Measurements from ENCODE around the gene KLF7. TPM values are rescaled to one million over a fixed set of nuclear protein-coding genes. Genes with fewer than 3 reads are reported as not detected.

Gene KLF7
- total RNA-seq, 2 experiments from 2014 or later = 4.7 to 6.8 TPM

- H3K27me3 Mint-ChIP-seq = peaks cover 40% of the 10 kb centered on the region
- DNase-seq = no peak
- H3K4me3 Mint-ChIP-seq = no peak overlapping the region
- CTCF ChIA-PET = no interaction called here
- H3K9me3 Mint-ChIP-seq (ENCODE audit: low read depth) = no peaks in the 10 kb centered on the region
- H3K4me1 Mint-ChIP-seq = peaks cover 21% of the 10 kb centered on the region
- peaks cover 6% of the 10 kb centered on the region for H3K36me3 Mint-ChIP-seq
- no peak overlapping the region for H3K27ac Mint-ChIP-seq
- no peak for ATAC-seq
These were observed 14.7 kb downstream of the KLF7 start for GRCh38 chr2:207151048-207151447.

GRCh38 chr2:207150284-207150683 lies 15.5 kb downstream of the KLF7 start:
- no peaks in the 10 kb centered on the region for H3K9me3 Mint-ChIP-seq (ENCODE audit: low read depth)
- DNase-seq = no peak
- no peak overlapping the region for H3K4me3 Mint-ChIP-seq
- H3K27ac Mint-ChIP-seq = no peak overlapping the region
- H3K4me1 Mint-ChIP-seq = peaks cover 14% of the 10 kb centered on the region
- peaks cover 38% of the 10 kb centered on the region for H3K27me3 Mint-ChIP-seq
- peaks cover 6% of the 10 kb centered on the region for H3K36me3 Mint-ChIP-seq
- CTCF ChIA-PET = no interaction called here
- no peak for ATAC-seq

- no peak for DNase-seq
- H3K4me3 Mint-ChIP-seq = no peak overlapping the region
- CTCF ChIA-PET = no interaction called here
These were observed 16.2 kb downstream of the KLF7 start for GRCh38 chr2:207149249-207150213.

GRCh38 chr2:207148020-207148419 lies 17.7 kb downstream of the KLF7 start:
- Mint-ChIP-seq H3K4me1 (peaks cover 24% of the 10 kb centered on the region), H3K4me3 (no peak overlapping the region), H3K27ac (no peak overlapping the region), H3K9me3 (ENCODE audit: low read depth) (no peaks in the 10 kb centered on the region), H3K27me3 (peaks cover 35% of the 10 kb centered on the region), H3K36me3 (peaks cover 4% of the 10 kb centered on the region)
- no peak for DNase-seq
- no peak for ATAC-seq
- CTCF ChIA-PET = interaction anchor here (0.9 kb wide), 1 partner anchor 9 kb away, joined by 3 read pairs; no protein-coding TSS in a partner anchor

More at GRCh38 chr2:207149249-207150213, 16.2 kb downstream of the KLF7 start:
- Mint-ChIP-seq H3K27me3 (peaks cover 37% of the 10 kb centered on the region), H3K4me1 (peaks cover 13% of the 10 kb centered on the region), H3K36me3 (peaks cover 4% of the 10 kb centered on the region), H3K27ac (no peak overlapping the region), H3K9me3 (ENCODE audit: low read depth) (no peaks in the 10 kb centered on the region)
- no peak for ATAC-seq

GRCh38 chr2:207144173-207144785 lies 21.5 kb downstream of the KLF7 start:
- DNase-seq = no peak
- Mint-ChIP-seq H3K36me3 (peaks cover 4% of the 10 kb centered on the region), H3K4me1 (peaks cover 29% of the 10 kb centered on the region)

GRCh38 chr2:207143215-207144172 lies 22.3 kb downstream of the KLF7 start:
- peaks cover 29% of the 10 kb centered on the region for H3K4me1 Mint-ChIP-seq
- ATAC-seq (peak; percentile 71), DNase-seq (peak; percentile 59)
- peaks cover 28% of the 10 kb centered on the region for H3K27me3 Mint-ChIP-seq
- peaks cover 4% of the 10 kb centered on the region for H3K36me3 Mint-ChIP-seq
- peak overlapping the region; percentile 79 for H3K27ac Mint-ChIP-seq
- CTCF ChIA-PET = interaction anchor here (3.3 kb wide), 1 partner anchor 22 kb away, joined by 20 read pairs; the partner anchor contains the start of gene KLF7
- peak overlapping the region; percentile 16 for H3K4me3 Mint-ChIP-seq
- H3K9me3 Mint-ChIP-seq (ENCODE audit: low read depth) = no peaks in the 10 kb centered on the region

More at GRCh38 chr2:207144173-207144785, 21.5 kb downstream of the KLF7 start:
- H3K9me3 Mint-ChIP-seq (ENCODE audit: low read depth) = no peaks in the 10 kb centered on the region
- H3K4me3 Mint-ChIP-seq = no peak overlapping the region
- peak overlapping the region; percentile 79 for H3K27ac Mint-ChIP-seq
- CTCF ChIA-PET = interaction anchor here (1.1 to 3.3 kb wide), 2 partner anchors 10 to 21 kb away, joined by 3 to 20 read pairs; partner anchors contain the start of gene KLF7
- peaks cover 36% of the 10 kb centered on the region for H3K27me3 Mint-ChIP-seq
- peak; percentile 27 for ATAC-seq

GRCh38 chr2:207142461-207142860 lies 23.3 kb downstream of the KLF7 start:
- CTCF ChIA-PET = interaction anchor here (3.3 kb wide), 1 partner anchor 23 kb away, joined by 20 read pairs; the partner anchor contains the start of gene KLF7
- H3K27ac Mint-ChIP-seq = peak overlapping the region; percentile 79
- peak overlapping the region; percentile 16 for H3K4me3 Mint-ChIP-seq
- H3K9me3 Mint-ChIP-seq (ENCODE audit: low read depth) = no peaks in the 10 kb centered on the region
- H3K36me3 Mint-ChIP-seq = peaks cover 4% of the 10 kb centered on the region
- no peak for ATAC-seq
- DNase-seq = no peak
- peaks cover 24% of the 10 kb centered on the region for H3K27me3 Mint-ChIP-seq
- peaks cover 29% of the 10 kb centered on the region for H3K4me1 Mint-ChIP-seq

- Mint-ChIP-seq H3K9me3 (ENCODE audit: low read depth) (no peaks in the 10 kb centered on the region), H3K27ac (no peak overlapping the region), H3K4me3 (no peak overlapping the region), H3K4me1 (peaks cover 29% of the 10 kb centered on the region), H3K36me3 (peaks cover 3% of the 10 kb centered on the region), H3K27me3 (peaks cover 20% of the 10 kb centered on the region)
- DNase-seq (no peak), ATAC-seq (no peak)
- CTCF ChIA-PET = interaction anchor here (3.3 kb wide), 1 partner anchor 24 kb away, joined by 20 read pairs; the partner anchor contains the start of gene KLF7
These were observed 24.4 kb downstream of the KLF7 start for GRCh38 chr2:207141386-207141785.

- no peak for ATAC-seq
- H3K9me3 Mint-ChIP-seq (ENCODE audit: low read depth) = no peaks in the 10 kb centered on the region
- no peak overlapping the region for H3K27ac Mint-ChIP-seq
- no peaks in the 10 kb centered on the region for H3K36me3 Mint-ChIP-seq
- DNase-seq = no peak
- CTCF ChIA-PET = no interaction called here
- H3K27me3 Mint-ChIP-seq = peaks cover 17% of the 10 kb centered on the region
- H3K4me3 Mint-ChIP-seq = no peak overlapping the region
- H3K4me1 Mint-ChIP-seq = peaks cover 32% of the 10 kb centered on the region
These were observed 25.5 kb downstream of the KLF7 start for GRCh38 chr2:207140265-207140664.

GRCh38 chr2:207139552-207139951 lies 26.2 kb downstream of the KLF7 start:
- Mint-ChIP-seq H3K27me3 (peaks cover 17% of the 10 kb centered on the region), H3K9me3 (ENCODE audit: low read depth) (no peaks in the 10 kb centered on the region), H3K4me1 (peaks cover 31% of the 10 kb centered on the region), H3K4me3 (no peak overlapping the region), H3K27ac (no peak overlapping the region), H3K36me3 (no peaks in the 10 kb centered on the region)
- CTCF ChIA-PET = no interaction called here
- DNase-seq = no peak
- no peak for ATAC-seq

GRCh38 chr2:207138627-207139297 lies 27.0 kb downstream of the KLF7 start:
- Mint-ChIP-seq H3K36me3 (no peaks in the 10 kb centered on the region), H3K4me1 (peaks cover 23% of the 10 kb centered on the region)
- DNase-seq = no peak

GRCh38 chr2:207137596-207138337 lies 28.0 kb downstream of the KLF7 start:
- H3K27ac Mint-ChIP-seq = no peak overlapping the region
- CTCF ChIA-PET = no interaction called here
- ATAC-seq (no peak), DNase-seq (no peak)
- peaks cover 15% of the 10 kb centered on the region for H3K27me3 Mint-ChIP-seq
- peaks cover 14% of the 10 kb centered on the region for H3K4me1 Mint-ChIP-seq
- H3K9me3 Mint-ChIP-seq (ENCODE audit: low read depth) = no peaks in the 10 kb centered on the region
- no peak overlapping the region for H3K4me3 Mint-ChIP-seq
- no peaks in the 10 kb centered on the region for H3K36me3 Mint-ChIP-seq

More at GRCh38 chr2:207138627-207139297, 27.0 kb downstream of the KLF7 start:
- CTCF ChIA-PET = no interaction called here
- no peak overlapping the region for H3K27ac Mint-ChIP-seq
- peaks cover 17% of the 10 kb centered on the region for H3K27me3 Mint-ChIP-seq
- ATAC-seq = no peak
- no peaks in the 10 kb centered on the region for H3K9me3 Mint-ChIP-seq (ENCODE audit: low read depth)
- H3K4me3 Mint-ChIP-seq = no peak overlapping the region

Data from activated CD8-positive, alpha-beta memory T cell treated with anti-CD3 and anti-CD28 coated beads, Interleukin-2, amount 10 ng/mL, durations not matched to agents 7 days and 5 days (primary cell).